GM12878 (cell line): ENCODE measurements around the gene TNFRSF8. TPM values are rescaled to one million over a fixed set of nuclear protein-coding genes. Genes with fewer than 3 reads are reported as not detected.
A peak's percentile ranks its signal among the peaks of the same experiment; 100 is the strongest.

Experiments
- ATAC-seq: fragments of 200-7000 bp; cut with Tn5 transposase; 3 replicates; pipeline ENCODE4 v1.9.1; 2020; ENCODE audit warnings: mild to moderate bottlenecking, moderate library complexity
- BruUV-seq: library from RNA; stranded (reverse); fragments of 400-500 nt; replicated peaks from 2 replicates; lab custom pipeline; 2021; lab: Mats Ljungman, UMichigan
- CTCF ChIA-PET: fragments of 300-600 bp; sonication (Branson Sonifier 250); formaldehyde crosslinking; extraction: SDS; loops from one replicate; lab custom pipeline; 2021; ENCODE audit warnings: inconsistent platforms; lab: Yijun Ruan, JAX
- POLR2A ChIA-PET: fragments of 350-600 bp; formaldehyde crosslinking; extraction: SDS; loops from one replicate; lab custom pipeline; 2021; ENCODE audit warnings: inconsistent platforms; lab: Charles Lee
- RAD21 ChIA-PET: fragments of 300-600 bp; sonication (Branson Sonifier 250); formaldehyde crosslinking; loops from one replicate; lab custom pipeline; 2023; ENCODE audit warnings: antibody characterized with exemption; ENCODE audit not compliant: unreplicated experiment; lab: Charles Lee
- SMC1A ChIA-PET: fragments of 300-600 bp; sonication (Branson Sonifier 250); formaldehyde crosslinking; loops from one replicate; lab custom pipeline; 2023; ENCODE audit not compliant: unreplicated experiment, uncharacterized antibody; lab: Charles Lee
- DNase-seq: peaks from one replicate; pipeline ENCODE4 v3.0.0-alpha.2; 2011; ENCODE audit warnings: low read depth, low spot score
- FAIRE-seq: peaks from 3 replicates; lab custom pipeline; 2011; peaks lifted over from hg19 to GRCh38; lab: Jason Lieb, UNC
- H2AFZ ChIP-seq: 2 replicates; pipeline ENCODE4 v1.6.0; 2011; ENCODE audit warnings: low read depth, low read length, control low read depth; ENCODE audit not compliant: control insufficient read depth
- H3K27ac ChIP-seq: 2 replicates; pipeline ENCODE4 v1.5.1; 2011; ENCODE audit warnings: control low read depth; ENCODE audit not compliant: control insufficient read depth, insufficient read depth
- H3K27me3 ChIP-seq, 2 experiments: replicated peaks in 1 of 2; 2 replicates each; pipeline versions ENCODE4 v1.6.0 to v1.6.1; 2011; ENCODE audit warnings: low read length in 1 of 2; ENCODE audit not compliant: control insufficient read depth in 2 of 2, insufficient read depth in 2 of 2
- H3K36me3 ChIP-seq, 2 experiments: 2 replicates each; pipeline ENCODE4 v1.5.1; 2011; ENCODE audit warnings: low read length in 1 of 2; ENCODE audit not compliant: control insufficient read depth in 2 of 2, insufficient read depth in 2 of 2
- H3K4me1 ChIP-seq: 2 replicates; pipeline ENCODE4 v1.6.1; 2011; ENCODE audit warnings: mild to moderate bottlenecking, low read length, moderate library complexity, mixed read lengths; ENCODE audit not compliant: control insufficient read depth, insufficient read depth
- H3K4me2 ChIP-seq: 2 replicates; pipeline ENCODE4 v1.6.0; 2011; ENCODE audit warnings: control low read depth; ENCODE audit not compliant: control insufficient read depth, insufficient read depth
- H3K4me3 ChIP-seq: fragments of 200-600 bp; sonication (generic); 2 replicates; pipeline ENCODE4 v1.5.1; 2016
- H3K79me2 ChIP-seq: 2 replicates; pipeline ENCODE4 v1.6.0; 2011; ENCODE audit warnings: low read length; ENCODE audit not compliant: control insufficient read depth, insufficient read depth
- H3K9ac ChIP-seq: 2 replicates; pipeline ENCODE4 v1.8.0; 2011; ENCODE audit warnings: low read length, control low read depth, mixed read lengths; ENCODE audit not compliant: control insufficient read depth, insufficient read depth
- H3K9me3 ChIP-seq: replicated peaks from 3 replicates; pipeline ENCODE4 v1.5.1; 2011; ENCODE audit warnings: mild to moderate bottlenecking, low read length; ENCODE audit not compliant: control insufficient read depth, insufficient read depth
- H4K20me1 ChIP-seq: 2 replicates; pipeline ENCODE4 v1.6.0; 2011; ENCODE audit not compliant: control insufficient read depth, insufficient read depth
- CEBPB ChIP-seq, 2 experiments: fragments of 150-350 bp in 1 of 2; IDR thresholded peaks; 2 replicates each; pipeline ENCODE4 v1.6.1; 2012 to 2014; ENCODE audit warnings: low read depth in 2 of 2, low read length in 2 of 2, borderline replicate concordance in 1 of 2, inconsistent platforms in 1 of 2
- CREB1 ChIP-seq: IDR thresholded peaks from 2 replicates; pipeline ENCODE4 v1.6.1; 2012; ENCODE audit warnings: low read depth, mild to moderate bottlenecking, inconsistent platforms
- E4F1 ChIP-seq: fragments of 450-650 bp; IDR thresholded peaks from 2 replicates; pipeline ENCODE4 v1.6.1; 2018; ENCODE audit warnings: borderline replicate concordance, mild to moderate bottlenecking; ENCODE audit not compliant: partially characterized antibody
- EED ChIP-seq: sonication (generic); IDR thresholded peaks from 2 replicates; pipeline ENCODE4 v1.6.1; 2016; ENCODE audit warnings: antibody characterized with exemption, low read depth
- EGR1 ChIP-seq, 2 experiments: IDR thresholded peaks; 1 replicate in 1 of 2; 2 replicates in 1 of 2; pipeline ENCODE4 v1.6.1; 2011 to 2012; ENCODE audit warnings: low read depth in 2 of 2, low read length in 2 of 2, borderline replicate concordance in 1 of 2, mild to moderate bottlenecking in 1 of 2, moderate library complexity in 1 of 2
- ELK1 ChIP-seq: IDR thresholded peaks from 2 replicates; pipeline ENCODE4 v1.6.1; 2012; ENCODE audit warnings: low read depth, low read length, improper control_type of control experiment
- MLLT1 ChIP-seq: fragments of 450-650 bp; IDR thresholded peaks from 2 replicates; pipeline ENCODE4 v1.6.1; 2016; ENCODE audit warnings: mild to moderate bottlenecking
- MTA3 ChIP-seq: IDR thresholded peaks from 2 replicates; pipeline ENCODE4 v1.6.1; 2012; ENCODE audit warnings: low read length, inconsistent platforms, borderline replicate concordance
- NBN ChIP-seq: fragments of 450-650 bp; IDR thresholded peaks from 2 replicates; pipeline ENCODE4 v1.6.1; 2016
- POLR2AphosphoS2 ChIP-seq: IDR thresholded peaks from 2 replicates; pipeline ENCODE4 v1.6.1; 2011; ENCODE audit warnings: low read depth, mild to moderate bottlenecking, low read length, improper control_type of control experiment, moderate library complexity
- RUNX3 ChIP-seq: IDR thresholded peaks from 2 replicates; pipeline ENCODE4 v1.6.1; 2012; ENCODE audit warnings: low read length, inconsistent platforms
- SPI1 ChIP-seq: IDR thresholded peaks from 2 replicates; pipeline ENCODE4 v1.6.1; 2011; ENCODE audit warnings: low read depth, mild to moderate bottlenecking, low read length, moderate library complexity, borderline replicate concordance; ENCODE audit not compliant: insufficient read depth
- STAT1 ChIP-seq: fragments of 450-650 bp; conservative IDR thresholded peaks from 2 replicates; pipeline ENCODE4 v1.6.1; 2014; ENCODE audit warnings: antibody characterized with exemption, mild to moderate bottlenecking
- SUZ12 ChIP-seq: fragments of 200-600 bp; sonication (generic); IDR thresholded peaks from one replicate; pipeline ENCODE4 v1.6.1; 2018; ENCODE audit warnings: antibody characterized with exemption, mild to moderate bottlenecking; ENCODE audit not compliant: unreplicated experiment
- WGBS: methylation state at CpG from one replicate; pipeline ENCODE4 v1.1.6; 2016; ENCODE audit warnings: low lambda C conversion rate; ENCODE audit not compliant: insufficient replicate concordance, insufficient coverage; ENCODE audit errors: missing lambda C conversion rate; 5-methylcytosine and 5-hydroxymethylcytosine counted together
- in situ Hi-C: fragments of 300-500 bp; cut with MboI; formaldehyde crosslinking; loops from 9 replicates; pipeline ENCODE4 v1.14.3; 2018; ENCODE audit warnings: mixed read lengths
- intact Hi-C: fragments of 100-400 bp; cut with micrococcal nuclease; formaldehyde crosslinking; loops from one replicate; pipeline ENCODE4 v1.14.2; 2022; ENCODE audit not compliant: unreplicated experiment
- polyA plus RNA-seq, 11 experiments: library from polyadenylated mRNA; depleted of rRNA in 4 of 11; unstranded in 6 of 11; stranded (reverse) in 5 of 11; fragments of >200 nt; fragmentation: Nextera tagmentation in 4 of 11; fragmentation: Illumina TruSeq in 1 of 11; extraction: Ambion mirVana in 4 of 11; extraction: Trizol in 1 of 11; gene quantifications; 1 replicate in 1 of 11; 2 replicates in 10 of 11; pipeline versions ENCODE4 v1.2.1 to v1.2.3, GENCODE V29; 2011 to 2016; ENCODE audit warnings: inconsistent platforms in 2 of 11, missing spikeins in 2 of 11, low read depth in 1 of 11
- total RNA-seq, 4 experiments: library from RNA; depleted of rRNA in 3 of 4; stranded (reverse); fragments of >200 nt in 3 of 4; fragmentation: Illumina TruSeq in 1 of 4; extraction: Trizol in 1 of 4; gene quantifications; 2 replicates each; pipeline versions ENCODE4 v1.2.1 to v1.2.3, GENCODE V29; 2013 to 2021

The TNFRSF8 gene
- total and polyA plus RNA-seq, 10 of the 15 experiments (the other 5 are each of a cell fraction or from before 2014, with no cell fraction given) = 9.8 to 114 (median 58.8) TPM

GRCh38 chr1:12143631-12144155, 80.6 kb downstream of the TNFRSF8 start:
- no peaks in the 10 kb centered on the region for H3K27me3 ChIP-seq
- no peak for DNase-seq
- SMC1A ChIA-PET = interaction anchor here (1.0 to 19.3 kb wide), 2 partner anchors 12 to 25 kb away, joined by 3 to 347 read pairs; partner anchors contain the start of gene TNFRSF1B
- CTCF ChIA-PET = interaction anchor here (1.2 to 3.2 kb wide), 3 partner anchors 12 to 53 kb away, joined by 3 to 15 read pairs (median 5); no protein-coding TSS in a partner anchor
- POLR2A ChIA-PET = interaction anchor here (1.8 to 11.6 kb wide), 2 partner anchors 18 to 25 kb away, joined by 5 to 166 read pairs; no protein-coding TSS in a partner anchor
- FAIRE-seq = peak; percentile 77
- peak; percentile 27 for ATAC-seq
- no peaks in the 10 kb centered on the region for H3K9me3 ChIP-seq
- no peaks in the 10 kb centered on the region for H4K20me1 ChIP-seq
- WGBS = 8% methylated on average over 17 of the region's 17 CpGs
- TSS peak; percentile 45 for BruUV-seq
- no peaks in the 10 kb centered on the region; the same call in 1 of the 2 replicates for H3K79me2 ChIP-seq
- peak overlapping the region; percentile 60 for H3K27ac ChIP-seq
- no peak overlapping the region for H2AFZ ChIP-seq
- RAD21 ChIA-PET = interaction anchor here (10.6 to 12.5 kb wide), 2 partner anchors 18 to 25 kb away, joined by 118 to 119 read pairs; partner anchors contain the start of gene TNFRSF1B
- H3K4me1 ChIP-seq = peaks cover 52% of the 10 kb centered on the region
- H3K4me2 ChIP-seq = 0 out of 2 replicates have a peak overlapping the region, but pooled peaks have one; percentile 8
- in situ Hi-C loops (no loop called here), intact Hi-C loops (loop anchor here (5.0 kb wide), 1 partner anchor 64 kb away; no protein-coding TSS in a partner anchor)
- H3K36me3 ChIP-seq = peaks cover 15 to 21% of the 10 kb centered on the region in 2 experiments
- no peak overlapping the region for H3K9ac ChIP-seq
- no peak overlapping the region for H3K4me3 ChIP-seq
- 0 out of 2 replicates have a peak, but pooled peaks have one; percentile 30 for TF ChIP-seq STAT1
- TF ChIP-seq CREB1 = 0 out of 2 replicates have a peak, but pooled peaks have one; percentile 15
- no peak for TF ChIP-seq NBN
- TF ChIP-seq EED = peak; percentile 54; the same call in 1 of the 2 replicates
- 0 out of 3 replicates have a peak, but pooled peaks of 1 of the 2 experiments have one; percentile 6 for TF ChIP-seq EGR1 (IDR thresholded peaks at IDR 0.05; ENCODE audit: borderline replicate concordance in 1 of 2, low read depth in 2 of 2, low read length in 2 of 2)
- TF ChIP-seq ELK1 = peak; percentile 49; the same call in 1 of the 2 replicates
- peak; percentile 47; the same call in 1 of the 2 replicates for TF ChIP-seq MTA3
- no peak for TF ChIP-seq E4F1
- TF ChIP-seq MLLT1 = no peak
- no peak for TF ChIP-seq CEBPB (IDR thresholded peaks at IDR 0.05; ENCODE audit: borderline replicate concordance in 1 of 2, low read depth in 2 of 2, low read length in 2 of 2)
- TF ChIP-seq RUNX3 = peak; percentile 61
- no peak for TF ChIP-seq POLR2AphosphoS2
- no peak for TF ChIP-seq SUZ12
- peak; percentile 80; the same call in 1 of the 2 replicates for TF ChIP-seq SPI1
